NCI-H2196 treated with DMSO at 0.1 percent for 48 hours (cell line): ENCODE measurements around the gene COL5A1.

ENCODE experiments used
- DNase-seq: peaks from one replicate; lab custom pipeline; 2025; ENCODE audit not compliant: unreplicated experiment; lab: John Stamatoyannopoulos, UW

Gene COL5A1

DNA sequence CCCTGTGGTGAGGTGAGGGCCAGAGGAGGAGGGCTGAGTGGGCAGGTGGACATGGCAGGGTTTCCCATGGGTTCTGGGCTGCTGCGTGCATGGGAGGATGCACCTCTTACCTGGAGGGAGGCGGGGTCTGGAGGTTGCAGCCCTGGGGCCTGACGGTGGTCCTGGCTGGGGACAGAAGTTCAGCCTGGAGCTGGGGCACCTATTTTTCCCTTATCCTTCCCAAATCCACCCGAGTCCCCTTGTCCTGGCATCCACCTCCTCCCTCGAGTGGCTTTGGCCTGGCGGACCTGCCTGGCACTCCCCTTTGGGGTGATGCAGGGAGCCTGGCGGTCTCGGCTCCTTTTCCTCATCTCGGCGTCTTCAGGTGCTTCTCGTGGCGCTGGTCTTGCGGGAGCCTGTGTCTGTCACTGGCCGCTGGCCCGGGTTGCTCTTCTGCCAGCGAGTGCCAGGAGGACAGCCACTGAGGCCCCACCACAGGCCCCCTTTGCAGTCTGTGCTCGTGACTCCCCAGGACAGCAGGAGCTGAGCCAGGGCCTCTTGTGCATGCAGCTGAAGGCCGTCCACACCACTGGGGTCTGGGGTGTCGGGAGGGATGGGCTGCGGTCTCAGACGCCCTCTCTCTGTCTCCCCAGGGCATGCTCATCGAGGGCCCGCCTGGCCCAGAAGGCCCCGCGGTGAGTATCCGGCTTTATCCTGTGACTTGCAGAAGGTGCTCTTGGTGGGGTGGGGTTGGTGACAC is 96.4 kb downstream of the COL5A1 start:
- DNase-seq = no peak

- no peak for DNase-seq
Measured at GRCh38 chr9:134738869-134739659, 97.5 kb downstream of the COL5A1 start.

DNA sequence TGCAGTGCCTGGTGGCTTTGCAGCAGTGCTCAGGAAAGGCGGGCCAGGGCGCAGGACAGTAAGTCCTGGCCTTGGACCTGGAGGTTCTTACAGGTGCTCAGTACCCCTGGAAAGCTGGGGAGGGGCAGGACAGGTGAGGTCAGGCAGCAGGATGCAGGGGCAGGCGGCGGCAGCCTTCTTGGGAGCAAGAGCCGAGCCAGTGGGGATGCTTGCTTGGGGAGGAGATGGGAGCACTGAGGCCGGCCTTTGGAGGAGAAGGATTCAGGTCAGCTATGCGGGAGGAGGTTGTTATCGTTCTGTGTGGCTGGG is 98.0 kb downstream of the COL5A1 start:
- DNase-seq = no peak

DNA sequence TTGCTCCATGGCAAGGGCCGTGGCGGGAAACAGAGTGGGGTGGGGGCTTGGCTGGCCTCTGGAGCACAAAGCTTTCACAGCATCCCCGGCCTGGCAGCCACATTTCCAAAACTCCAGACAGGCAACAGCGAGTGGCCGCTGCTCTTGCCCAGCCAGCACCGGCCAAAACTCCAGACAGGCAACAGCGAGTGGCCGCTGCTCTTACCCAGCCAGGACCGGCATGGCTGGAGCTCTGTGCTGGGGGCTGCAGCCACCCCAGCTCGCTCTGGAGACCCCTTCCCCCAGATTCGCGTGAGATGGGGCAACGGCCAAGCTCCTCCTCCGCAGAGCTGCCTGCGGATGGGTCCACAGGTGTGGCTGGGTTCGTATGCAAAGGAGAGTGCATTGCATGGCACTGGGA is 98.5 kb downstream of the COL5A1 start:
- DNase-seq = no peak

GRCh38 chr9:134741846-134742245 is 100.2 kb downstream of the COL5A1 start:
- DNase-seq = no peak

DNA sequence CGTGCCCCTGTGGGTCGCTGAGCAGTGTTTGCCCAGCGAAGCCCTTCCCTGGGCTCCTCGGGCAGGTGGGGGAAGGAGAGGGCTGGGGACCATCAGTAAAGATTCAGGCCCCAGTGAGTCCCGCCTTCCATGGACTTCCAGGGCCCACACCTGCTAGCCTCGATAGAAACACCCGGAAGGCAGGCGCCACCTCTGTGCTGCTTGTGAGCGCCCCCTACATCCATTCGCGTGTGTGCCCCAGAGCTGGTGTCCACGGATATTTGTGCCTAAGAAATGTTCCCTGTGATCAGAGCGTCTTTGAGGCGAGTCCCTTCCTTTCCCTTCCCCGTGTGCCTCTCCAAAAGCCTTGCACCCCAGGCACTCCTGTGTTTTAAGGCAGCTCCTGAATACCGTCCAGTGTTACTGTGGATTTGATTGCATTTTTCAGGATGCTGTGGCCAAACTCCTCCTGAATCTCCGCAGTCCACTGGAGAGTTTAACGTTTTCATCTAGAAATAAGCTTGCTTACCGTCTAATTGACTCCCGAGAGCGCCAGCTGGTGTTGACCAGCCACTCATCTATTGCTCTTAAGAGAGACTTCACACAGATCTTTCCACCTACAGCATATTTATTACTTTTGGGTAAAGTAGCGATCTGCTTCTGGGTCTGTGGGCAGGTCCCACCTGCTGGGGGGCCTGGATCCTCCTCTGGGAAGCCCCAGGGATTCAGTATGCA is 101.4 kb downstream of the COL5A1 start:
- no peak for DNase-seq

GRCh38 chr9:134743853-134744252 is 102.2 kb downstream of the COL5A1 start:
- DNase-seq = no peak

DNA sequence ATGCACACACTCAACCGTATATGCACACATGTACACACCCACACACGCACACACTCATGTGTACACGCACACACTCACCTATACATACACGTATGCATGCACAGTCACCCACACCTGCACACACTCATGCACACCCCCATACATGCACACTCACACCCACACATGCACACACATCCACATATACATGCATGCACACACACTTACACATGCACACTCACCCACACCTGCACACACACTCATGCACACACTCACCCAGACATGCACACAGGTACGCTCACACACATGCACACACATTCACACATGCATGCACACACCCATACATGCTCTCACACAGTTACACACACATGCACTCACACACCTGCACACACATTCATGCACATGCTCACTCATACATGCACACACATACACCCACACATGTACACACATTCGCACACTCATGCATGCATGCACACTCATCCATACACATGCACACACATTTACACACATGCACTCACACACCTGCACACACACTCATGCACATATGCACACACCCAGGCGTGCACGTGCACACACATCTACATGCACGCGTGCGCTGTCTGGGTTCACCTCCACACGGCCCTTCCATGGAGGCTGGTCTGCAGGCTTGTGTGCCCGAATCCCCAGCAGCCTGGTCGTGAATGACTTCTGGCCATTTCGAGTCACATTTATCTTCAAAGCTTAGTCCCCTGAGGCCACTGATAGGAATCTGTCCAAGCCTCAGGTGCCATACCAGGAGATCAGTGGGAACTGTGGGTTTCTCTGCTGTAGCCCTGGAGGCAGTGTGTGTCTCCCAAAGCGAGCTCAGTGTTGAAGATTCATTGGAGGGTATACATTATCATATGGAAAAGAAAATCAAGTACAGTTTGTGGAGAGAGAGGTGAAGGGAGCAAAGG is 103.0 kb downstream of the COL5A1 start:
- DNase-seq = no peak

- DNase-seq = no peak
Measured at GRCh38 chr9:134747951-134748489, 106.4 kb downstream of the COL5A1 start.

DNA sequence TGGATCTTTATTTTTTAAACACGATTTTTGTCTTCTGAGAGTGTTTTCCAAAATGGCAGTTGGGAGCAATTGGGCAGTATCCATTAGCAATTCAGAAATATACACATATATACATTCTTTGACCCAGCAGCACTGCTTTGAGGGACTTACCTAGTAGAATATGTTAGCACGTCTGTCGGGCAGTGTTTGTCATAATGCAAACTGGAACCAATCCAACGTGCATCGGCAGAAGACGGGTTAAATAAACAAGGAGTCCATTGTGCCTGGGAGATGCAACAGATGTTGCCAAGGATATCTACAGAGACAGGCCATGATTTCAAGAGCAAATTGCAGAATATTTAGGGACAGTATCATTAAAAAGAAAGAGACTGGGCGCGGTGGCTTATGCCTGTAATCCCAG is 107.0 kb downstream of the COL5A1 start:
- no peak for DNase-seq

GRCh38 chr9:134750450-134751155 is 109.0 kb downstream of the COL5A1 start:
- DNase-seq = no peak

DNA sequence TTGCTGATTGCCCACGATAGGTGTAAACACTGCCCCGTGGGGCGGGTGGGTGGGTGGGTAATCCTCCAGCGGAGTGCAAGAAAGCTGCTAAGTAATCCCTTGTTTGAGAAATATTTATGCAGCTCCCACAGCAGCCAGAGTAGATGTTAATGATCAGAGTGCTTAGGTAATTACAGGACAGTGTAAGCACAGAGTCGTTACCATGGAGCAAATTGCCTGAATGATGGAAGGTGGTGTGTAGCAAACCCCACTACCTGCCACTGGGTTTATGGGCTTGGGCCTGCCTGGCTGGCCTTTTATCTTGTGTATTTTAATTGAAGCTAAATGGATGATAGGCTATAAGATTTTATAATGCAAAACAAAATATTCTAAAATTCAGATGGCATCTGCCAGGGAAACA is 110.0 kb downstream of the COL5A1 start:
- no peak for DNase-seq

GRCh38 chr9:134752471-134753168 is 111.0 kb downstream of the COL5A1 start:
- DNase-seq = no peak

- DNase-seq = no peak
Measured at GRCh38 chr9:134753191-134753590, 111.6 kb downstream of the COL5A1 start.

DNA sequence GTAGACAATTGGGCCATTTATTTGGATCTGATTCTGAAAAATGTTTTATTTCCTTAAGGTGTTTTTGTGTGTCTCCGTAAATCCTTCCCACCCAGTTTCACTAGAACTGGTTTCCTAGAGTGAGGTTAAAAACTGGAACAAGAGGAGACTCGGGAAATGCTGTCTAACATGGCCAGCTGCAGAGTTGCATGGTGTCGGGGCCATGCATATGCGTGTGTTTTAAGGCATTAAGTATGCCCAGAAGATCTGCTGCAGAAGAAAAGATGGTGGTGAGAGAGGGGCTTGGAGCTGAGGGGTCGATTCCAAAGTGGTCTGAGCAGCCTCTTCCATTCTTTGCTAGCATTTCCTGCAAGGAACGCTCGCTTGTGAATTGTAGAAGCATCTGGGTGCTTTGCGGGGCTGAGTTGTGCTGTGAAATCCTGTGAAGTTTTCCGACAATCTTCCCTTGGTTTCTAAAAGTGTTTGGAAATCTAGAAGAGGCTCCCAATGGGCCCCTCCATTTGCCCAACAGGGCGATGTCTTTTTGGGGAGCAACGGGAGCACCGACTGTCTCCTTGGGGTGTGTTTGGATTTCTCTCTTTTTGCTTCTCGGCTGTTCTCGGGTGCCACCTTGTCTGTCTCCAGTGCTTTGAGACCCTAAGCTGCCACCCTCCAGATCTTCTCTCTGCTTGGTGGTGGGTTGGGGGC is 113.8 kb downstream of the COL5A1 start:
- no peak for DNase-seq

GRCh38 chr9:134756098-134756497 is 114.5 kb downstream of the COL5A1 start:
- no peak for DNase-seq

- DNase-seq = no peak
Measured at GRCh38 chr9:134757216-134757975, 115.8 kb downstream of the COL5A1 start.

- no peak for DNase-seq
Measured at GRCh38 chr9:134758949-134759607, 117.5 kb downstream of the COL5A1 start.
